Thyroid gland (tissue), 4 donors: ENCODE measurements around the gene LPP. TPM values are rescaled to one million over a fixed set of nuclear protein-coding genes. Genes with fewer than 3 reads are reported as not detected.
A peak's percentile ranks its signal among the peaks of the same experiment; 100 is the strongest.

Experiments used
- DNase-seq, 2 donors: peaks; one replicate each; pipeline ENCODE4 v3.0.0-alpha.2; 2019
- H3K27ac ChIP-seq, 3 donors: fragments of 200-600 bp; sonication (generic); 1 replicate in 2 of 3; 2 replicates in 1 of 3; pipeline ENCODE4 v1.5.1; 2016 to 2019; ENCODE audit warnings: mild to moderate bottlenecking in 1 of 3, moderate library complexity in 1 of 3
- H3K27me3 ChIP-seq: fragments of 200-600 bp; sonication (generic); one replicate; pipeline ENCODE4 v1.5.1; 2019
- H3K36me3 ChIP-seq, 2 donors: fragments of 200-600 bp; sonication (generic); one replicate each; pipeline ENCODE4 v1.5.1; 2016 to 2019
- H3K4me1 ChIP-seq, 2 donors: fragments of 200-600 bp; sonication (generic); one replicate each; pipeline ENCODE4 v1.5.1; 2017 to 2019
- H3K4me3 ChIP-seq, 3 donors: fragments of 200-600 bp; sonication (generic); replicated peaks in 1 of 3; 1 replicate in 2 of 3; 2 replicates in 1 of 3; pipeline ENCODE4 v1.5.1; 2016; ENCODE audit warnings: mild to moderate bottlenecking in 1 of 3
- H3K9me3 ChIP-seq: fragments of 200-600 bp; sonication (generic); one replicate; pipeline ENCODE4 v1.5.1; 2017
- POLR2A ChIP-seq, 2 donors: fragments of 450-650 bp; IDR thresholded peaks; one replicate each; pipeline ENCODE4 v1.6.1; 2017; ENCODE audit warnings: antibody characterized with exemption in 2 of 2, mild to moderate bottlenecking in 2 of 2, moderate library complexity in 1 of 2
- WGBS, 2 donors: methylation state at CpG; one replicate each; pipeline ENCODE4 v1.1.5; 2017; 5-methylcytosine and 5-hydroxymethylcytosine counted together
- intact Hi-C: fragments of 100-400 bp; cut with DNase I; formaldehyde crosslinking; loops from one replicate; pipeline ENCODE4 v1.15.1; 2023
- total RNA-seq, 4 donors: library from RNA; depleted of rRNA; stranded (reverse); fragments of >200 nt; gene quantifications; one replicate each; pipeline ENCODE4 v1.2.3, GENCODE V29; 2016
- TF ChIP-seq, protein P1 (sequence below), 6 experiments: fragments of 200-600 bp in 3 of 6; fragments of 450-650 bp in 3 of 6; sonication (generic) in 3 of 6; IDR thresholded peaks; one replicate each; pipeline ENCODE4 v1.5.1; 2016 to 2019; ENCODE audit warnings: antibody characterized with exemption in 6 of 6, mild to moderate bottlenecking in 2 of 6, inconsistent platforms in 1 of 6, moderate library complexity in 1 of 6

Gene LPP
- total RNA-seq, 4 donors from 2014 or later, result 79.0 to 141 (median 82.8) TPM

DNA sequence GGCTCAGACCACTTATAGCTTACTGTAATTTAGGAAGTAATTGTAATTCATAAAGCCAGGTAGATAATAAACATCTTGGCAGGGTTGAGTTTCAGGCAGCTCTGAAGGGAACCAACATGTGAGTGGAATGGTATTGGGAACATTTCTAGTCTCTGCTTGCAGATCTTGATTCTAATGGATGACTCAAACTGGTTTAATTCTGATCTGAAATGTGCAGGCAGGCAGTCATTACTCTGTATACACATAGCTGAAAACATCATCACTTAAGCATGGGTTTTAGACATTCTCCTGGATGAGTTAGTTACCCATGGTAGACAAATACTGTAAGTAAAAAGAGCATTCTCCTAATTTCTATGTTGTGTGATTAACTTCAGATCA lies 700.8 kb downstream of the LPP start:
- Histone ChIP-seq H3K36me3 (no peaks in the 10 kb centered on the region), H3K4me1 (peaks cover 0 to 7% of the 10 kb centered on the region in 2 donors), H3K27ac (peak overlapping the region in 1 of 3 donors; percentile 12), H3K9me3 (no peaks in the 10 kb centered on the region), H3K27me3 (no peaks in the 10 kb centered on the region), H3K4me3 (no peak overlapping the region)
- TF ChIP-seq, protein P1, sequence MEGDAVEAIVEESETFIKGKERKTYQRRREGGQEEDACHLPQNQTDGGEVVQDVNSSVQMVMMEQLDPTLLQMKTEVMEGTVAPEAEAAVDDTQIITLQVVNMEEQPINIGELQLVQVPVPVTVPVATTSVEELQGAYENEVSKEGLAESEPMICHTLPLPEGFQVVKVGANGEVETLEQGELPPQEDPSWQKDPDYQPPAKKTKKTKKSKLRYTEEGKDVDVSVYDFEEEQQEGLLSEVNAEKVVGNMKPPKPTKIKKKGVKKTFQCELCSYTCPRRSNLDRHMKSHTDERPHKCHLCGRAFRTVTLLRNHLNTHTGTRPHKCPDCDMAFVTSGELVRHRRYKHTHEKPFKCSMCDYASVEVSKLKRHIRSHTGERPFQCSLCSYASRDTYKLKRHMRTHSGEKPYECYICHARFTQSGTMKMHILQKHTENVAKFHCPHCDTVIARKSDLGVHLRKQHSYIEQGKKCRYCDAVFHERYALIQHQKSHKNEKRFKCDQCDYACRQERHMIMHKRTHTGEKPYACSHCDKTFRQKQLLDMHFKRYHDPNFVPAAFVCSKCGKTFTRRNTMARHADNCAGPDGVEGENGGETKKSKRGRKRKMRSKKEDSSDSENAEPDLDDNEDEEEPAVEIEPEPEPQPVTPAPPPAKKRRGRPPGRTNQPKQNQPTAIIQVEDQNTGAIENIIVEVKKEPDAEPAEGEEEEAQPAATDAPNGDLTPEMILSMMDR (IDR thresholded peaks at IDR 0.05), result no peak
- TF ChIP-seq POLR2A (IDR thresholded peaks at IDR 0.05), result no peak
- DNase-seq, result no peak
- intact Hi-C loops, result no loop called here

- no peaks in the 10 kb centered on the region for H3K9me3 ChIP-seq
- intact Hi-C loops, result no loop called here
- H3K27me3 ChIP-seq, result no peaks in the 10 kb centered on the region
- H3K4me3 ChIP-seq, result no peak overlapping the region
- H3K4me1 ChIP-seq, result peaks cover 0 to 7% of the 10 kb centered on the region in 2 donors
- H3K36me3 ChIP-seq, result no peaks in the 10 kb centered on the region
- WGBS, 2 donors, result 90 to 95% methylated on average over 3 of the region's 3 CpGs
- TF ChIP-seq, protein P1 (IDR thresholded peaks at IDR 0.05), result no peak
- TF ChIP-seq POLR2A (IDR thresholded peaks at IDR 0.05), result no peak
- H3K27ac ChIP-seq, result no peak overlapping the region
- DNase-seq, result no peak
These were observed 701.7 kb downstream of the LPP start for GRCh38 chr3:188855675-188856074.

GRCh38 chr3:188860147-188860546 lies 706.2 kb downstream of the LPP start:
- no peak for TF ChIP-seq POLR2A (IDR thresholded peaks at IDR 0.05)
- TF ChIP-seq, protein P1 (IDR thresholded peaks at IDR 0.05), result no peak
- no peak for DNase-seq
- Histone ChIP-seq H3K9me3 (no peaks in the 10 kb centered on the region), H3K27me3 (no peaks in the 10 kb centered on the region), H3K4me3 (no peak overlapping the region), H3K4me1 (no peaks in the 10 kb centered on the region), H3K27ac (no peak overlapping the region), H3K36me3 (no peaks in the 10 kb centered on the region)
- intact Hi-C loops, result no loop called here
- 94 to 100% methylated on average over 3 of the region's 3 CpGs for WGBS, 2 donors

DNA sequence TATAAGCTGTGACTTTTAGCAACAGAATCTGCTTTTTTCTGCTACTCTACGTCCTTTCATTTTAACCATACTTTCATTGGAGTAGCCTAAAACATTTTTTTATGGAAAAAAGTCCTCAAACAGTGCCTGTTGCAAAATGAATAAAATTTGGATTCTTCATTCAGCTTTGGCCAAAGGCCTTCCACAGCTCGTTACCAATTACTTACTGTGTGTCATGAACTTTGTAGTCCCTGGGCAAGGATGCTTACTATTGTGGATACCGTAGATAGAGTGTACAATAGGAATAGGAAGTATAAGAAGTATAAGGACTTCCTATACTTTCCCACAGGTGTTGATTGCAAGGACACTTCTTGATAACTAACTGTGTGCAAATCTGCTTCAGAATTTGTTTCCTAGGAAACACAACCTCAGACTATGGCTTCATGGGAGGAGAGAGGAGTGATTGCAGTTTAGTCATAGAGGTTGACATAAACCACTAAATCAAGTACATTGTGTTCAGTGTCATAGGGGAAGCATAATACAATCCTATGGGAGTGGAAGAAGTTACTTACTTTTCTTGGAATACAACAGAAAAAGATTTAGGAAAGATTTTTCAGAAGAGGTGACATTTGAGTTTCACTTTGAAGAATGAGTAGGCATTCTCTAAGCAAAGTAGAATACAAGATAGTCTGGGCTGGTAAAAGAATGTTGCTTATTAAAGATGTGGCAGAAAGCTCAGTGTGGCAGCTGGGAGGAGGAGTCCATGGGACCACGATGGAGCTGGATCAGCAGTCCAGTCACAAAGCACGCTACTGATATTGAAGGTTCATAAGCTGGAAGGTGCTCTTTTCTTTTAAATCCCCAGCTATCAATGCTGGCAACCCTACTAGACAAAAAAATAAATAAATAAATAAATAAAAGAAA lies 708.1 kb downstream of the LPP start:
- DNase-seq, result no peak
- intact Hi-C loops, result no loop called here
- Histone ChIP-seq H3K9me3 (no peaks in the 10 kb centered on the region), H3K4me3 (no peak overlapping the region), H3K4me1 (no peaks in the 10 kb centered on the region), H3K36me3 (no peaks in the 10 kb centered on the region), H3K27me3 (no peaks in the 10 kb centered on the region), H3K27ac (no peak overlapping the region)
- WGBS, 2 donors, result 81 to 86% methylated on average over 5 of the region's 5 CpGs
- TF ChIP-seq POLR2A (IDR thresholded peaks at IDR 0.05), result no peak
- TF ChIP-seq, protein P1 (IDR thresholded peaks at IDR 0.05), result no peak

- Histone ChIP-seq H3K27me3 (no peaks in the 10 kb centered on the region), H3K9me3 (no peaks in the 10 kb centered on the region), H3K4me3 (no peak overlapping the region), H3K27ac (no peak overlapping the region), H3K36me3 (no peaks in the 10 kb centered on the region), H3K4me1 (peaks cover 0 to 3% of the 10 kb centered on the region in 2 donors)
- no peak for DNase-seq
- 65 to 80% methylated on average over 3 of the region's 3 CpGs for WGBS, 2 donors
- intact Hi-C loops, result no loop called here
- TF ChIP-seq, protein P1 (IDR thresholded peaks at IDR 0.05), result no peak
- TF ChIP-seq POLR2A (IDR thresholded peaks at IDR 0.05), result no peak
These were observed 710.0 kb downstream of the LPP start for GRCh38 chr3:188863999-188864406.
